Endothelial cell of umbilical vein (primary cell): ENCODE results near the gene AKAP6. TPM values are rescaled to one million over a fixed set of nuclear protein-coding genes. Genes with fewer than 3 reads are reported as not detected.

Experiments
- BruUV-seq: library from RNA; stranded (reverse); fragments of 400-500 nt; replicated peaks from 2 replicates; lab custom pipeline; 2021; lab: Mats Ljungman, UMichigan
- CTCF ChIA-PET: fragments of 300-600, 350-600 bp; sonication (Branson Sonifier 250); formaldehyde crosslinking; loops from one replicate; lab custom pipeline; 2021; ENCODE audit warnings: antibody characterized with exemption, inconsistent platforms; lab: Charles Lee
- POLR2A ChIA-PET: fragments of 300-600, 350-600 bp; sonication (Branson Sonifier 250); formaldehyde crosslinking; loops from one replicate; lab custom pipeline; 2021; ENCODE audit warnings: antibody characterized with exemption, inconsistent platforms; lab: Charles Lee
- DNase-seq: peaks from one replicate; pipeline ENCODE4 v3.0.0-alpha.2; 2011; ENCODE audit warnings: low read depth, low spot score
- FAIRE-seq: peaks from 2 replicates; lab custom pipeline; 2011; peaks lifted over from hg19 to GRCh38; lab: Jason Lieb, UNC
- H2AFZ ChIP-seq: 2 replicates; pipeline ENCODE4 v1.6.0; 2012; ENCODE audit warnings: low read depth, low read length, control low read depth, inconsistent platforms
- H3K27ac ChIP-seq: 2 replicates; pipeline ENCODE4 v1.5.1; 2011; ENCODE audit warnings: low read depth, mild to moderate bottlenecking, control low read depth, low read length, moderate library complexity; ENCODE audit not compliant: insufficient read depth
- H3K27me3 ChIP-seq, 2 experiments: 2 replicates each; pipeline versions ENCODE4 v1.6.0 to v1.6.1; 2011; ENCODE audit warnings: low read length in 2 of 2, mixed read lengths in 1 of 2; ENCODE audit not compliant: control insufficient read depth in 2 of 2, insufficient read depth in 2 of 2
- H3K36me3 ChIP-seq, 2 experiments: 2 replicates in 1 of 2; 3 replicates in 1 of 2; pipeline ENCODE4 v1.5.1; 2011; ENCODE audit warnings: low read length in 2 of 2, mild to moderate bottlenecking in 1 of 2, moderate library complexity in 1 of 2; ENCODE audit not compliant: control insufficient read depth in 2 of 2, insufficient read depth in 2 of 2; ENCODE audit errors: extremely low read depth in 1 of 2
- H3K4me1 ChIP-seq: 3 replicates; pipeline ENCODE4 v1.5.1; 2011; ENCODE audit warnings: mild to moderate bottlenecking, low read length; ENCODE audit not compliant: control insufficient read depth, insufficient read depth; ENCODE audit errors: extremely low read depth
- H3K4me2 ChIP-seq: 2 replicates; pipeline ENCODE4 v1.6.1; 2011; ENCODE audit warnings: low read length, control low read depth, mixed read lengths; ENCODE audit not compliant: insufficient read depth
- H3K4me3 ChIP-seq, 3 experiments: fragments of 200-600 bp in 1 of 3; sonication (generic), shearing (Covaris generic) in 1 of 3; replicated peaks in 1 of 3; 2 replicates each; pipeline ENCODE4 v1.5.1; 2011 to 2016; ENCODE audit warnings: control low read depth in 3 of 3, low read length in 3 of 3, mild to moderate bottlenecking in 2 of 3, inconsistent platforms in 1 of 3, low read depth in 1 of 3, moderate library complexity in 1 of 3; ENCODE audit not compliant: insufficient read depth in 1 of 3
- H3K79me2 ChIP-seq: 2 replicates; pipeline ENCODE4 v1.6.0; 2012; ENCODE audit warnings: low read length, inconsistent platforms; ENCODE audit not compliant: control insufficient read depth, insufficient read depth
- H3K9ac ChIP-seq: replicated peaks from 2 replicates; pipeline ENCODE3; 2011; ENCODE audit warnings: low read length, control low read depth; ENCODE audit not compliant: insufficient read depth; ENCODE audit errors: extremely low read depth
- H3K9me1 ChIP-seq: replicated peaks from 3 replicates; pipeline ENCODE4 v1.6.0; 2011; ENCODE audit warnings: mild to moderate bottlenecking, low read length; ENCODE audit not compliant: control insufficient read depth, insufficient read depth; ENCODE audit errors: extremely low read depth
- H3K9me3 ChIP-seq: replicated peaks from 2 replicates; pipeline ENCODE4 v1.5.1; 2012; ENCODE audit warnings: low read length, inconsistent platforms; ENCODE audit not compliant: control insufficient read depth, insufficient read depth
- H4K20me1 ChIP-seq: replicated peaks from 2 replicates; pipeline ENCODE3; 2011; ENCODE audit warnings: mild to moderate bottlenecking, low read length; ENCODE audit not compliant: control insufficient read depth, insufficient read depth; ENCODE audit errors: extremely low read depth
- CTCF ChIP-seq, 2 donors: IDR thresholded peaks; 1 replicate in 1 of 2; 2 replicates in 1 of 2; pipeline ENCODE4 v1.5.1; 2011; ENCODE audit warnings: low read length in 2 of 2, mild to moderate bottlenecking in 2 of 2, moderate library complexity in 2 of 2, control low read depth in 1 of 2, inconsistent platforms in 1 of 2, low read depth in 1 of 2; ENCODE audit not compliant: insufficient read depth in 1 of 2; ENCODE audit errors: extremely low read depth in 1 of 2
- EZH2 ChIP-seq: IDR thresholded peaks from 2 replicates; pipeline ENCODE4 v1.6.1; 2012; ENCODE audit warnings: borderline replicate concordance, low read depth, mild to moderate bottlenecking, moderate library complexity, low read length, inconsistent platforms; ENCODE audit not compliant: severe bottlenecking
- FOS ChIP-seq: IDR thresholded peaks from 2 replicates; pipeline ENCODE4 v1.6.1; 2011; ENCODE audit warnings: mild to moderate bottlenecking, low read length, moderate library complexity, borderline replicate concordance; ENCODE audit not compliant: insufficient read depth
- GATA2 ChIP-seq: IDR thresholded peaks from 2 replicates; pipeline ENCODE4 v1.7.0; 2011; ENCODE audit warnings: low read depth, mild to moderate bottlenecking, moderate library complexity, mixed read lengths, low read length; ENCODE audit not compliant: insufficient read length, insufficient read depth
- JUN ChIP-seq: IDR thresholded peaks from 2 replicates; pipeline ENCODE4 v1.6.1; 2011; ENCODE audit warnings: borderline replicate concordance, low read depth; ENCODE audit not compliant: insufficient read length, insufficient read depth
- MAX ChIP-seq: IDR thresholded peaks from 2 replicates; pipeline ENCODE4 v1.6.1; 2011; ENCODE audit not compliant: insufficient read depth, insufficient read length
- MYC ChIP-seq: IDR thresholded peaks from one replicate; pipeline ENCODE4 v1.6.1; 2011; ENCODE audit warnings: mild to moderate bottlenecking, low read depth, low read length
- POLR2A ChIP-seq: IDR thresholded peaks from 2 replicates; pipeline ENCODE4 v1.6.1; 2012; ENCODE audit warnings: low read depth, mild to moderate bottlenecking, control low read depth, low read length
- POLR2AphosphoS5 ChIP-seq: IDR thresholded peaks from 2 replicates; pipeline ENCODE4 v1.6.1; 2012; ENCODE audit warnings: low read depth, mild to moderate bottlenecking, control low read depth, low read length, moderate library complexity; ENCODE audit not compliant: insufficient read depth
- dilution Hi-C: fragments of 300-500 bp; cut with MboI; formaldehyde crosslinking; loops from one replicate; pipeline ENCODE4 v1.15.0; 2019; ENCODE audit warnings: low sequenced_read_pairs; ENCODE audit not compliant: extremely low pct_ligation_motif_present
- intact Hi-C: fragments of 100-400 bp; cut with micrococcal nuclease; formaldehyde crosslinking; loops from one replicate; pipeline ENCODE4 v1.10.0; 2022
- polyA plus RNA-seq, 4 experiments: library from polyadenylated mRNA; depleted of rRNA in 3 of 4; stranded (reverse) in 3 of 4; unstranded in 1 of 4; fragments of >200 nt; gene quantifications; 2 replicates each; pipeline versions ENCODE4 v1.2.1 to v1.2.3, GENCODE V29; 2011 to 2012; ENCODE audit warnings: missing spikeins in 1 of 4
- total RNA-seq: library from RNA; stranded (reverse); gene quantifications from 2 replicates; pipeline ENCODE4 v1.2.3, GENCODE V29; 2021

The AKAP6 gene
- total and polyA plus RNA-seq, 2 donors (not counting 3 experiments of a cell fraction or from before 2014, with no cell fraction given): 0.03 to 0.49 TPM

GRCh38 chr14:32571551-32571950 lies 242.5 kb downstream of the AKAP6 start:
- DNase-seq: no peak
- CTCF ChIA-PET: interaction anchor here (0.7 kb wide), 1 partner anchor 12 kb away, joined by 3 read pairs; no protein-coding TSS in a partner anchor
- H3K4me3 ChIP-seq: no peak overlapping the region
- no peak overlapping the region for H3K9ac ChIP-seq
- peaks cover 13 to 23% of the 10 kb centered on the region in 2 experiments for H3K27me3 ChIP-seq
- no peaks in the 10 kb centered on the region for H4K20me1 ChIP-seq
- no peaks in the 10 kb centered on the region for H3K36me3 ChIP-seq
- no peak overlapping the region for H2AFZ ChIP-seq
- no peak overlapping the region for H3K27ac ChIP-seq
- no peaks in the 10 kb centered on the region for H3K9me3 ChIP-seq
- no peaks in the 10 kb centered on the region for H3K9me1 ChIP-seq
- BruUV-seq: no TSS peak
- POLR2A ChIA-PET: no interaction called here
- intact Hi-C loops (no loop called here), dilution Hi-C loops (no loop called here)
- H3K4me2 ChIP-seq: no peak overlapping the region
- H3K79me2 ChIP-seq: no peaks in the 10 kb centered on the region
- TF ChIP-seq GATA2 (no peak), POLR2A (no peak), MYC (no peak), MAX (no peak), JUN (no peak), POLR2AphosphoS5 (no peak), EZH2 (no peak), FOS (no peak), CTCF (IDR thresholded peaks at IDR 0.05; ENCODE audit: extremely low read depth in 1 of 2, insufficient read depth in 1 of 2, low read depth in 1 of 2, low read length in 2 of 2) (no peak)
- FAIRE-seq: no peak
- no peaks in the 10 kb centered on the region for H3K4me1 ChIP-seq
